Neural crest cell (in vitro differentiated cells): ENCODE measurements around the gene WASF3. TPM values are rescaled to one million over a fixed set of nuclear protein-coding genes. Genes with fewer than 3 reads are reported as not detected.

ENCODE experiments used
- DNase-seq: peaks from one replicate; pipeline ENCODE4 v3.0.0; 2021; ENCODE audit warnings: low read depth, mixed read lengths, low spot score
- H3K27ac Mint-ChIP-seq: one replicate; pipeline ENCODE4 v1.8.0; 2021; ENCODE audit warnings: mild to moderate bottlenecking, mixed read lengths; ENCODE audit not compliant: unreplicated experiment
- H3K27me3 Mint-ChIP-seq: 2 replicates; pipeline ENCODE4 v1.8.0; 2021; ENCODE audit warnings: low read depth, mild to moderate bottlenecking, mixed read lengths
- H3K36me3 Mint-ChIP-seq: 2 replicates; pipeline ENCODE4 v1.8.0; 2021; ENCODE audit warnings: low read depth, mild to moderate bottlenecking, mixed read lengths
- H3K4me1 Mint-ChIP-seq: 2 replicates; pipeline ENCODE4 v1.8.0; 2021; ENCODE audit warnings: mixed read lengths
- H3K4me3 Mint-ChIP-seq: one replicate; pipeline ENCODE4 v1.8.0; 2021; ENCODE audit warnings: mild to moderate bottlenecking, mixed read lengths
- H3K9me3 Mint-ChIP-seq: 2 replicates; pipeline ENCODE4 v1.8.0; 2021; ENCODE audit warnings: mixed read lengths
- total RNA-seq: library from RNA; stranded (reverse); gene quantifications from 2 replicates; pipeline ENCODE4 v1.2.1, GENCODE V29; 2021
- TF ChIP-seq, protein P1 (sequence below): fragments of 200-600 bp; sonication (generic); conservative IDR thresholded peaks from 2 replicates; pipeline ENCODE4 v1.5.0; 2021; ENCODE audit warnings: antibody characterized with exemption, mild to moderate bottlenecking

The WASF3 gene
- total RNA-seq, 1 donor from 2014 or later = 79.7 TPM

DNA sequence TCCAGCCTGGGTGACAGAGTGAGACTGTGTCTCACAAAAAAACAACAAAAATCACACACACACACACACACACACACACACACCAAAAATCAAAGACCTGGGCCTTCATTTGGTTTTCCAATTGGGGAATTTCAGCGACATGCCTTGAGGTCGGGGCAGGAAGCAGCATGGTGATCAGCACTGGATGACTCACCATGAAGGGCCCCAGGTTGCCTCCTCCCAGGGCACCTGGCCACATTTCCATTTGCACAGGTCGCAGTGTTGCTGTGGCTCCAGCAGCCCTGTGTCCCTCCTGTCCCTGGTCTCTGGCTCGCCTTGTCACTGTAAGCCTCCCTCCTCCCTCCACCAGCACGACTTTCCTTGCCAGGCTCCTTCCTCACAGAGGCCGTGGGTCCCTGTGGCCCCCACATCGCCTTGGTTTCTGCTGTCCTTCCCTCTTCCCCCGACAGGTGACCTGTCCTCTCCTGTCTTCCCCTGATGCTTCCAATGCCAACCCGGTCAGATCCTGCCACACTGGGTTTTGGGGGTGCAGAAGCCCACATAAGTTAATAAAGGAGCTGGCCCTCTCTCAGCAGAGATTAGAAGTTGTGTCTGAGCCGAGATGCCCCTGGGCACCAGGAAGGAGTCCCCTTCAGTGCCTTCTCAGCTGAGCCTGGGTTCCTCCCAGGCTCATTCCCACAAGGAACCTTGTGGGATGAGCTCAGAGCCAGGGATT lies 136.4 kb downstream of the WASF3 start:
- Mint-ChIP-seq H3K4me1 (peaks cover 22% of the 10 kb centered on the region), H3K36me3 (peaks cover 26% of the 10 kb centered on the region), H3K27ac (peak overlapping the region; percentile 27), H3K9me3 (peaks cover 5% of the 10 kb centered on the region), H3K4me3 (no peak overlapping the region), H3K27me3 (no peaks in the 10 kb centered on the region)
- TF ChIP-seq, protein P1, sequence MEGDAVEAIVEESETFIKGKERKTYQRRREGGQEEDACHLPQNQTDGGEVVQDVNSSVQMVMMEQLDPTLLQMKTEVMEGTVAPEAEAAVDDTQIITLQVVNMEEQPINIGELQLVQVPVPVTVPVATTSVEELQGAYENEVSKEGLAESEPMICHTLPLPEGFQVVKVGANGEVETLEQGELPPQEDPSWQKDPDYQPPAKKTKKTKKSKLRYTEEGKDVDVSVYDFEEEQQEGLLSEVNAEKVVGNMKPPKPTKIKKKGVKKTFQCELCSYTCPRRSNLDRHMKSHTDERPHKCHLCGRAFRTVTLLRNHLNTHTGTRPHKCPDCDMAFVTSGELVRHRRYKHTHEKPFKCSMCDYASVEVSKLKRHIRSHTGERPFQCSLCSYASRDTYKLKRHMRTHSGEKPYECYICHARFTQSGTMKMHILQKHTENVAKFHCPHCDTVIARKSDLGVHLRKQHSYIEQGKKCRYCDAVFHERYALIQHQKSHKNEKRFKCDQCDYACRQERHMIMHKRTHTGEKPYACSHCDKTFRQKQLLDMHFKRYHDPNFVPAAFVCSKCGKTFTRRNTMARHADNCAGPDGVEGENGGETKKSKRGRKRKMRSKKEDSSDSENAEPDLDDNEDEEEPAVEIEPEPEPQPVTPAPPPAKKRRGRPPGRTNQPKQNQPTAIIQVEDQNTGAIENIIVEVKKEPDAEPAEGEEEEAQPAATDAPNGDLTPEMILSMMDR = no peak
- no peak for DNase-seq

DNA sequence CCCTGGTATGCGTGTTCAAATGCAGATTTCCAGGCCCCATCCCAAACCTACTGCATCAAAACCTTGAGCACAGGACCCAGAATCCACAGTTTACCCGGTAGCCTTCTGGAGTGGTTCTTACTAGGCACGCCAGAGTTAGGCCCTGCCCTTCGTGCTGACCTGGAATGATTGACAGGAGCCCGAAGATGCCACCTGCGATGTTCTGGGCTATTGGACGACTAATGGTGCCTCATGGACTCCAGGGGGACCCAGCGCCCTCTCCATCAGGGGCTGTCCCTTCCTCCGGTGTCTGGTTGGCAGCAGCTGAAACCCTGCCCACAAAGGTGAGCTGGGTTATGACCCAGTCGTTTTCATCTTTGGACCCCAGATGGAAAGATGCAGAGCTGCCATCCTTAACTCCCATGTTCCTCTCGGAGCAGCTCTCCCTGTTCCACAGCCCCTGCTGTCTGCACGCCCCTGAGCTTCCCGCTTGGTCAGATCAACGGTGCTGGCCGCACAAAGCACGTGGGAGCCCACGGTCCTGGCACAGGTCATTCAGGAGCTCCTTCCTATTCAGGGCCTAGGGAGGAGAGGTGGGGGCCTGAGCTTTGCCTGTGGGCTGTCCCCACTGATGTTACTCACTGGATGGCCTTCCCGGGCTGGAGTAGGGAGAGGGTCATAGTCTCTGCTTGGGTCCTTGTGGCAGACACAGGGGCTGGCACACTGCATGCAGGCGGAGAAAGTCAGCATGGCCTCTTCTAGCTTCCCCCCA lies 137.3 kb downstream of the WASF3 start:
- H3K9me3 Mint-ChIP-seq = no peaks in the 10 kb centered on the region
- no peak overlapping the region for H3K27ac Mint-ChIP-seq
- no peak for DNase-seq
- no peaks in the 10 kb centered on the region for H3K27me3 Mint-ChIP-seq
- H3K4me3 Mint-ChIP-seq = no peak overlapping the region
- H3K4me1 Mint-ChIP-seq = peaks cover 22% of the 10 kb centered on the region
- peaks cover 18% of the 10 kb centered on the region for H3K36me3 Mint-ChIP-seq
- TF ChIP-seq, protein P1 = no peak

GRCh38 chr13:26695360-26695705 lies 137.8 kb downstream of the WASF3 start:
- Mint-ChIP-seq H3K4me1 (peaks cover 22% of the 10 kb centered on the region), H3K27ac (no peak overlapping the region), H3K4me3 (no peak overlapping the region), H3K36me3 (peaks cover 13% of the 10 kb centered on the region), H3K9me3 (no peaks in the 10 kb centered on the region), H3K27me3 (no peaks in the 10 kb centered on the region)
- no peak for DNase-seq
- TF ChIP-seq, protein P1 = no peak

DNA sequence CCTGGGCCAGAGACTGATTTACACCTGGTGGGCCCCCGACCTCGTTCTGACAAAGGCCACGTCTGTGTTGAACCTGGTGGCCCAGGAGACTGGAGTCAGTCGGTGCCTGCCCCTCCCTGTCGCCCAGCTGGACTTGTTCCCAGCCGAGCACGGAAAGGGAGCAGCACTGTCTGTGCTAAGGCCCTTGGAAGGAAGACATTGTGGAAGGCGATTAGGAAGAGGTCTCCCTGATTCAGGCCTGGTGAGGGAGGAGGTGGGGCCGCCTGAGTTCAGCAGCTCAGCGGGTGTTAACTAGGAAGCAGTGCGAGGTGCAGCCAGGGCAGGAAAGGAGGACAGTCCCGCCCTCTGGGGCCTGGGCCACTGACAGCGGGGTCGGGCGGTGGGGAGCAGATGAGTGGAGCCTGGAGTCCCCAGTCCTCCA lies 138.4 kb downstream of the WASF3 start:
- TF ChIP-seq, protein P1 = no peak
- Mint-ChIP-seq H3K4me1 (peaks cover 22% of the 10 kb centered on the region), H3K36me3 (peaks cover 9% of the 10 kb centered on the region), H3K4me3 (no peak overlapping the region), H3K27me3 (no peaks in the 10 kb centered on the region), H3K9me3 (no peaks in the 10 kb centered on the region), H3K27ac (no peak overlapping the region)
- DNase-seq = no peak

GRCh38 chr13:26697069-26697955 lies 139.8 kb downstream of the WASF3 start:
- Mint-ChIP-seq H3K9me3 (no peaks in the 10 kb centered on the region), H3K27ac (no peak overlapping the region), H3K36me3 (no peaks in the 10 kb centered on the region), H3K4me3 (no peak overlapping the region), H3K27me3 (no peaks in the 10 kb centered on the region), H3K4me1 (peaks cover 13% of the 10 kb centered on the region)
- DNase-seq = no peak
- TF ChIP-seq, protein P1 = no peak
